Nephron (organoid): Measurements from ENCODE around the gene GARIN3.
"Not testable (repeated sequence)": the region's sequence is repeated elsewhere in the genome, so short reads cannot be mapped to it uniquely, and the experiment has no call there.

ENCODE experiments used
- H3K27ac Mint-ChIP-seq, 3 experiments: 2 replicates each; pipeline ENCODE4 v1.8.0; 2020; ENCODE audit warnings: mixed read lengths in 3 of 3, mild to moderate bottlenecking in 2 of 3, moderate library complexity in 1 of 3
- H3K27me3 Mint-ChIP-seq: 2 replicates; pipeline ENCODE4 v1.8.0; 2021; ENCODE audit warnings: low read depth, mild to moderate bottlenecking, moderate library complexity, mixed read lengths
- H3K36me3 Mint-ChIP-seq: 2 replicates; pipeline ENCODE4 v1.8.0; 2020; ENCODE audit warnings: low read depth, mixed read lengths
- H3K4me1 Mint-ChIP-seq: 2 replicates; pipeline ENCODE4 v1.8.0; 2020; ENCODE audit warnings: mixed read lengths
- H3K4me3 Mint-ChIP-seq, 3 experiments: 2 replicates each; pipeline ENCODE4 v1.8.0; 2020; ENCODE audit warnings: mild to moderate bottlenecking in 3 of 3, mixed read lengths in 3 of 3, moderate library complexity in 2 of 3
- H3K9me3 Mint-ChIP-seq: 2 replicates; pipeline ENCODE4 v1.8.0; 2020; ENCODE audit warnings: mixed read lengths
- TF ChIP-seq, protein P1 (sequence below), 3 experiments: fragments of 200-600 bp; sonication (generic); IDR thresholded peaks; one replicate each; pipeline ENCODE4 v1.5.0; 2021; ENCODE audit warnings: antibody characterized with exemption in 3 of 3; ENCODE audit not compliant: unreplicated experiment in 3 of 3

Gene GARIN3

DNA sequence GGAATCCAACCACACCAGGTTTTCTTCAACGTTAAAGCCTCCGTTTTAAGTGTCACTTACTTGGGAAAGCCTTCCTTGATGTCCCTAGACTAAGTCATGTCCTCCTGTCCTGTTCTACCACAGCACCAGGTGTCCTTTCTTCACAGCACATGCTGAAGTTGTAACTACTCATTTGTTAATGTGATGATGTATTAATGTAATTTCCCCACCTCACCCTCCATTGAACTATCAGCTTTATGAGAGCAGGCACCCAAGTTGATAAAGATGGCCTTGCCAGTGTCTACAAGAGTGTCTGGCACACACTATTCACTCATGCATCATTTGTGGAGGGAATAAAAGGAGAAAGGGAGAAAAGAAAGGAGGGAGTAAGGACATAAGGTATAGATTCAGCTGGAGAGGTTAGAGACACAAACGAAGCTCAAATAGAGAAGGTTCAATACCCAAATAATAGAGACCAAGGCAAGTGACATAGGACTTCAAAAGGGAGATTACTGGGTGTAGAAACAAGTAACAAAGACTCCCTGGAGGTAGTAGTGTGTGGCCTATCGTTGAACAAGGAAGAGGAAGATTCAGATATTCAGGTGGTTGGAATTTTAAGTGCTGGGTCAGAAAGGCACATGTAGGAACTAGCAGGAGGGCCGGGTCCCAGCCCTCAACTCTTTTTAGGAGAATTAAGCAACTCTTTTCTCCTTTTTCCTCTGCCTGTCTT is 21.1 kb upstream of the GARIN3 start:
- H3K4me1 Mint-ChIP-seq, result no peaks in the 10 kb centered on the region
- H3K27me3 Mint-ChIP-seq, result peaks cover 18% of the 10 kb centered on the region
- H3K27ac Mint-ChIP-seq, result no peak overlapping the region
- H3K9me3 Mint-ChIP-seq, result no peaks in the 10 kb centered on the region
- H3K4me3 Mint-ChIP-seq, result no peak overlapping the region
- H3K36me3 Mint-ChIP-seq, result no peaks in the 10 kb centered on the region
- TF ChIP-seq, protein P1, sequence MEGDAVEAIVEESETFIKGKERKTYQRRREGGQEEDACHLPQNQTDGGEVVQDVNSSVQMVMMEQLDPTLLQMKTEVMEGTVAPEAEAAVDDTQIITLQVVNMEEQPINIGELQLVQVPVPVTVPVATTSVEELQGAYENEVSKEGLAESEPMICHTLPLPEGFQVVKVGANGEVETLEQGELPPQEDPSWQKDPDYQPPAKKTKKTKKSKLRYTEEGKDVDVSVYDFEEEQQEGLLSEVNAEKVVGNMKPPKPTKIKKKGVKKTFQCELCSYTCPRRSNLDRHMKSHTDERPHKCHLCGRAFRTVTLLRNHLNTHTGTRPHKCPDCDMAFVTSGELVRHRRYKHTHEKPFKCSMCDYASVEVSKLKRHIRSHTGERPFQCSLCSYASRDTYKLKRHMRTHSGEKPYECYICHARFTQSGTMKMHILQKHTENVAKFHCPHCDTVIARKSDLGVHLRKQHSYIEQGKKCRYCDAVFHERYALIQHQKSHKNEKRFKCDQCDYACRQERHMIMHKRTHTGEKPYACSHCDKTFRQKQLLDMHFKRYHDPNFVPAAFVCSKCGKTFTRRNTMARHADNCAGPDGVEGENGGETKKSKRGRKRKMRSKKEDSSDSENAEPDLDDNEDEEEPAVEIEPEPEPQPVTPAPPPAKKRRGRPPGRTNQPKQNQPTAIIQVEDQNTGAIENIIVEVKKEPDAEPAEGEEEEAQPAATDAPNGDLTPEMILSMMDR (IDR thresholded peaks at IDR 0.05; ENCODE audit: unreplicated experiment in 3 of 3), result no peak

DNA sequence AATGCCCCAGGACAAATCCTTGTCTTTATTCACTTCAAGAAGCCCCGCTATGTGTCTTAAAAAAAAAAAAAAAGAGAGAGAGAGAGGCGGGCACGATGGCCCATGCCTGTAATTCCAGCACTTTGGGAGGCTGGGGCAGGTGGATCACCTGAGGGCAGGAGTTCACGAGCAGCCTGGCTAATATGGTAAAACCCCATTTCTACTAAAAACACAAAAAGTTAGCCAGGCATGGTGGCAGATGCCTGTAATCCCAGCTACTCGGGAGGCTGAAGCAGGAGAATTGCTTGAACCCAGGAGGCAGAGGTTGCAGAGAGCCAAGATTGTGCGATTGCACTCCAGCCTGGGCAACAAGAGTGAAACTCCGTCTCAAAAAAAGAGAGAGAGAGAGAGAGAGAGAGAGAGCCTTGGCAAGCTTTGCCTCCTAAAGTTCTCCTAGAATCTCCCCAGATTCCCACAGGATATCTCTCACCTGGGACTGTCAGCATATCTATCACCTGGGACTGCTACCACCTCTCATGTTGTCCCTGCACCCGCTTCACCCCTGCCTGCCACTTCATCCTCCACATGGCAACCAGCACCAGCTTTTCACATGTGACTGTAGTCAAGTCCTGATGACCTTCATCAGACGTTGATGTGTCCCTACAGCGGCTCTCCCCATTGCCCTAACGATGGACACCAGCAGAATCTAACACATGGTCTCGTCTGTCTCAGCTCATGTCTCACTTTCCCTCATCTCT is 20.4 kb upstream of the GARIN3 start:
- no peaks in the 10 kb centered on the region for H3K36me3 Mint-ChIP-seq
- H3K4me3 Mint-ChIP-seq, result no peak overlapping the region
- no peak overlapping the region for H3K27ac Mint-ChIP-seq
- TF ChIP-seq, protein P1 (IDR thresholded peaks at IDR 0.05; ENCODE audit: unreplicated experiment in 3 of 3), result no peak
- H3K9me3 Mint-ChIP-seq, result no peaks in the 10 kb centered on the region
- H3K27me3 Mint-ChIP-seq, result peaks cover 13% of the 10 kb centered on the region
- H3K4me1 Mint-ChIP-seq, result no peaks in the 10 kb centered on the region

DNA sequence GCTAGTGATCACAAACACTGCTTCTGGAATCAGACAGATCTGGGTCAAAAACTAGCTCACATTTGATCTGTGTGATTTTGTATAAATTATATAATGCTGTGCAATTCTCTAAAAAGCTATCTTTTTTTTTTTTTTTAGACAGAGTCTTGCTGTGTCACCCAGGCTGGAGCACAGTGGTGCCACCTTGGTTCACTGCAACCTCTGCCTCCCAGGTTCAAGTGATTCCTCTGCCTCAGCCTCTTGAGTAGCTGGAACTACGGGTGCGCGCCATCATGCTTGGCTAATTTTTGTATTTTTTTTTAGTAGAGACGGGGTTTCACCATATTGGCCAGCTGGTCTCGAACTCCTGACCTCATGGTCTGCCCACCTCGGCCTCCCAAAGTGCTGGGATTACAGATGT is 19.1 kb upstream of the GARIN3 start:
- H3K27me3 Mint-ChIP-seq, H3K36me3 Mint-ChIP-seq, H3K27ac Mint-ChIP-seq, H3K4me3 Mint-ChIP-seq, H3K9me3 Mint-ChIP-seq, H3K4me1 Mint-ChIP-seq: not testable (repeated sequence)

DNA sequence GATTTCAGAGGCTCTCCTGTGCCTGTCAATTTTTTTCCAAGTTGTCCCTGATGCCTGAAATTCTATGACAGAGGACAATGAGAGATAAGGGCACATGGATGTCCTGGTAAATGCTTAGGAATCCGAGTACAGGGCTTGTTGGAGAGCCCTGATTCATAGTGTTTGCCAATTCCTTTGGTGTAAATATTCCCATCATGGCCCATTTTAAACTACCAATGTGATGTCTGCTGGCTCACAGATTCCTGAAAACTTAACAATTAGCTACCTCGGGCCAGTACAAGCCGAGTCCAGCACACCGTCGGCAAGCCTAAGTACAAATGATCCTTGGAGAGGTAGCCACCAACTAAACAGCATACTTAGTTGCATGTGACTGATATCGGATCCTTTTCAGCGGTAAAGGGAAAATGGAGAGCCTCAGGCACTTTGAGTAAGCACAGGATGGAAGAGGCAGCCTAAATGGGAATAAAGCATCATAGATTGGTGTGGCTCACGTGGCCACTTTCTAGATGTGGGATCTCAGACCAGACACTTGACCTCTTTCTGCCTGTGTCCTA is 18.1 kb upstream of the GARIN3 start:
- Mint-ChIP-seq H3K27me3 (peaks cover 9% of the 10 kb centered on the region), H3K4me3 (no peak overlapping the region), H3K27ac (no peak overlapping the region)

DNA sequence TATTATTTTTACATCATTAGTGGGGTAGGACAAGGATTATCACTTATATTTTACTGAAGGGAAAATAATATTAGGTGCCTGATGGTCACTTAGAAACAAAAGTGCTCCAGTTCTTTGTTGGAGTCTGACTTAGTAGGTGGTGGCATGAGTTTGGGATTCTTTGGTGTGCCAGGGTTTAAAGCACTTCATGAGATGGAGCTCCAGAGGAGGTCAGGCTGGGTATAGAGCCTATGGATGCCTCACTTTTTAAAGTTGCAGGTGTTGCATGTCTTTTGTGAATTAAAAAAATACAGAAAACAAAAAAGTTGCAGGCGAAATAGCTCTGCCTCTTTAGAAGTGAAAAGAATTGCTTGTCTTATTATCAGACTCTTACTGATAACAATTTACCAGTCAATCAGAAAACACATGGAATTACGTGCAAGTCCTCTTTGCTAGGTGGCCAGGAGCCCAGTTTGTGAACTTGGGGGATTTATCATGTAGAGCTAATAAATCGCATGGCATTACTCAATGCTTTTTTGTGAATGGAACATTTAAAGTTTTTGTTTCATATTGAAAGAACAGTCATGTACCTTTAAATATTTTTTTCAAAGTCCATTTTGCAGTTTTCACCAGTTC is 16.2 kb upstream of the GARIN3 start:
- no peaks in the 10 kb centered on the region for H3K4me1 Mint-ChIP-seq
- H3K36me3 Mint-ChIP-seq, result no peaks in the 10 kb centered on the region
- peaks cover 12% of the 10 kb centered on the region for H3K27me3 Mint-ChIP-seq
- H3K4me3 Mint-ChIP-seq, result no peak overlapping the region
- H3K9me3 Mint-ChIP-seq, result no peaks in the 10 kb centered on the region
- no peak overlapping the region for H3K27ac Mint-ChIP-seq
- TF ChIP-seq, protein P1 (IDR thresholded peaks at IDR 0.05; ENCODE audit: unreplicated experiment in 3 of 3), result no peak

More for the DNA sequence above, 18.1 kb upstream of the GARIN3 start:
- TF ChIP-seq, protein P1 (IDR thresholded peaks at IDR 0.05; ENCODE audit: unreplicated experiment in 3 of 3), result no peak
- Mint-ChIP-seq H3K4me1 (no peaks in the 10 kb centered on the region), H3K36me3 (no peaks in the 10 kb centered on the region), H3K9me3 (no peaks in the 10 kb centered on the region)
